Endothelial cell of umbilical vein (primary cell): ENCODE results near the gene MBNL2. TPM values are rescaled to one million over a fixed set of nuclear protein-coding genes. Genes with fewer than 3 reads are reported as not detected.

Experiments used
- BruUV-seq: library from RNA; stranded (reverse); fragments of 400-500 nt; replicated peaks from 2 replicates; lab custom pipeline; 2021; lab: Mats Ljungman, UMichigan
- CTCF ChIA-PET: fragments of 300-600, 350-600 bp; sonication (Branson Sonifier 250); formaldehyde crosslinking; loops from one replicate; lab custom pipeline; 2021; ENCODE audit warnings: antibody characterized with exemption, inconsistent platforms; lab: Charles Lee
- POLR2A ChIA-PET: fragments of 300-600, 350-600 bp; sonication (Branson Sonifier 250); formaldehyde crosslinking; loops from one replicate; lab custom pipeline; 2021; ENCODE audit warnings: antibody characterized with exemption, inconsistent platforms; lab: Charles Lee
- DNase-seq: peaks from one replicate; pipeline ENCODE4 v3.0.0-alpha.2; 2011; ENCODE audit warnings: low read depth, low spot score
- FAIRE-seq: peaks from 2 replicates; lab custom pipeline; 2011; peaks lifted over from hg19 to GRCh38; lab: Jason Lieb, UNC
- H2AFZ ChIP-seq: 2 replicates; pipeline ENCODE4 v1.6.0; 2012; ENCODE audit warnings: low read depth, low read length, control low read depth, inconsistent platforms
- H3K27ac ChIP-seq: 2 replicates; pipeline ENCODE4 v1.5.1; 2011; ENCODE audit warnings: low read depth, mild to moderate bottlenecking, control low read depth, low read length, moderate library complexity; ENCODE audit not compliant: insufficient read depth
- H3K27me3 ChIP-seq, 2 experiments: 2 replicates each; pipeline versions ENCODE4 v1.6.0 to v1.6.1; 2011; ENCODE audit warnings: low read length in 2 of 2, mixed read lengths in 1 of 2; ENCODE audit not compliant: control insufficient read depth in 2 of 2, insufficient read depth in 2 of 2
- H3K36me3 ChIP-seq, 2 experiments: 2 replicates in 1 of 2; 3 replicates in 1 of 2; pipeline ENCODE4 v1.5.1; 2011; ENCODE audit warnings: low read length in 2 of 2, mild to moderate bottlenecking in 1 of 2, moderate library complexity in 1 of 2; ENCODE audit not compliant: control insufficient read depth in 2 of 2, insufficient read depth in 2 of 2; ENCODE audit errors: extremely low read depth in 1 of 2
- H3K4me1 ChIP-seq: 3 replicates; pipeline ENCODE4 v1.5.1; 2011; ENCODE audit warnings: mild to moderate bottlenecking, low read length; ENCODE audit not compliant: control insufficient read depth, insufficient read depth; ENCODE audit errors: extremely low read depth
- H3K4me2 ChIP-seq: 2 replicates; pipeline ENCODE4 v1.6.1; 2011; ENCODE audit warnings: low read length, control low read depth, mixed read lengths; ENCODE audit not compliant: insufficient read depth
- H3K4me3 ChIP-seq, 3 experiments: fragments of 200-600 bp in 1 of 3; sonication (generic), shearing (Covaris generic) in 1 of 3; replicated peaks in 1 of 3; 2 replicates each; pipeline ENCODE4 v1.5.1; 2011 to 2016; ENCODE audit warnings: control low read depth in 3 of 3, low read length in 3 of 3, mild to moderate bottlenecking in 2 of 3, inconsistent platforms in 1 of 3, low read depth in 1 of 3, moderate library complexity in 1 of 3; ENCODE audit not compliant: insufficient read depth in 1 of 3
- H3K79me2 ChIP-seq: 2 replicates; pipeline ENCODE4 v1.6.0; 2012; ENCODE audit warnings: low read length, inconsistent platforms; ENCODE audit not compliant: control insufficient read depth, insufficient read depth
- H3K9ac ChIP-seq: replicated peaks from 2 replicates; pipeline ENCODE3; 2011; ENCODE audit warnings: low read length, control low read depth; ENCODE audit not compliant: insufficient read depth; ENCODE audit errors: extremely low read depth
- H3K9me1 ChIP-seq: replicated peaks from 3 replicates; pipeline ENCODE4 v1.6.0; 2011; ENCODE audit warnings: mild to moderate bottlenecking, low read length; ENCODE audit not compliant: control insufficient read depth, insufficient read depth; ENCODE audit errors: extremely low read depth
- H3K9me3 ChIP-seq: replicated peaks from 2 replicates; pipeline ENCODE4 v1.5.1; 2012; ENCODE audit warnings: low read length, inconsistent platforms; ENCODE audit not compliant: control insufficient read depth, insufficient read depth
- H4K20me1 ChIP-seq: replicated peaks from 2 replicates; pipeline ENCODE3; 2011; ENCODE audit warnings: mild to moderate bottlenecking, low read length; ENCODE audit not compliant: control insufficient read depth, insufficient read depth; ENCODE audit errors: extremely low read depth
- CTCF ChIP-seq, 2 donors: IDR thresholded peaks; 1 replicate in 1 of 2; 2 replicates in 1 of 2; pipeline ENCODE4 v1.5.1; 2011; ENCODE audit warnings: low read length in 2 of 2, mild to moderate bottlenecking in 2 of 2, moderate library complexity in 2 of 2, control low read depth in 1 of 2, inconsistent platforms in 1 of 2, low read depth in 1 of 2; ENCODE audit not compliant: insufficient read depth in 1 of 2; ENCODE audit errors: extremely low read depth in 1 of 2
- EZH2 ChIP-seq: IDR thresholded peaks from 2 replicates; pipeline ENCODE4 v1.6.1; 2012; ENCODE audit warnings: borderline replicate concordance, low read depth, mild to moderate bottlenecking, moderate library complexity, low read length, inconsistent platforms; ENCODE audit not compliant: severe bottlenecking
- FOS ChIP-seq: IDR thresholded peaks from 2 replicates; pipeline ENCODE4 v1.6.1; 2011; ENCODE audit warnings: mild to moderate bottlenecking, low read length, moderate library complexity, borderline replicate concordance; ENCODE audit not compliant: insufficient read depth
- GATA2 ChIP-seq: IDR thresholded peaks from 2 replicates; pipeline ENCODE4 v1.7.0; 2011; ENCODE audit warnings: low read depth, mild to moderate bottlenecking, moderate library complexity, mixed read lengths, low read length; ENCODE audit not compliant: insufficient read length, insufficient read depth
- JUN ChIP-seq: IDR thresholded peaks from 2 replicates; pipeline ENCODE4 v1.6.1; 2011; ENCODE audit warnings: borderline replicate concordance, low read depth; ENCODE audit not compliant: insufficient read length, insufficient read depth
- MAX ChIP-seq: IDR thresholded peaks from 2 replicates; pipeline ENCODE4 v1.6.1; 2011; ENCODE audit not compliant: insufficient read depth, insufficient read length
- MYC ChIP-seq: IDR thresholded peaks from one replicate; pipeline ENCODE4 v1.6.1; 2011; ENCODE audit warnings: mild to moderate bottlenecking, low read depth, low read length
- POLR2A ChIP-seq: IDR thresholded peaks from 2 replicates; pipeline ENCODE4 v1.6.1; 2012; ENCODE audit warnings: low read depth, mild to moderate bottlenecking, control low read depth, low read length
- POLR2AphosphoS5 ChIP-seq: IDR thresholded peaks from 2 replicates; pipeline ENCODE4 v1.6.1; 2012; ENCODE audit warnings: low read depth, mild to moderate bottlenecking, control low read depth, low read length, moderate library complexity; ENCODE audit not compliant: insufficient read depth
- dilution Hi-C: fragments of 300-500 bp; cut with MboI; formaldehyde crosslinking; loops from one replicate; pipeline ENCODE4 v1.15.0; 2019; ENCODE audit warnings: low sequenced_read_pairs; ENCODE audit not compliant: extremely low pct_ligation_motif_present
- intact Hi-C: fragments of 100-400 bp; cut with micrococcal nuclease; formaldehyde crosslinking; loops from one replicate; pipeline ENCODE4 v1.10.0; 2022
- polyA plus RNA-seq, 4 experiments: library from polyadenylated mRNA; depleted of rRNA in 3 of 4; stranded (reverse) in 3 of 4; unstranded in 1 of 4; fragments of >200 nt; gene quantifications; 2 replicates each; pipeline versions ENCODE4 v1.2.1 to v1.2.3, GENCODE V29; 2011 to 2012; ENCODE audit warnings: missing spikeins in 1 of 4
- total RNA-seq: library from RNA; stranded (reverse); gene quantifications from 2 replicates; pipeline ENCODE4 v1.2.3, GENCODE V29; 2021

MBNL2 gene
- total and polyA plus RNA-seq, 2 donors (not counting 3 experiments of a cell fraction or from before 2014, with no cell fraction given) = 32.9 to 76.5 TPM

- peak; percentile 53 for DNase-seq
- Histone ChIP-seq H3K9ac (no peak overlapping the region), H3K36me3 (no peaks in the 10 kb centered on the region)
Measured at GRCh38 chr13:97250560-97250959, 28.4 kb downstream of the MBNL2 start.

More at GRCh38 chr13:97250560-97250959, 28.4 kb downstream of the MBNL2 start:
- Histone ChIP-seq H3K4me1 (peaks cover 63% of the 10 kb centered on the region), H3K9me3 (no peaks in the 10 kb centered on the region), H3K27me3 (no peaks in the 10 kb centered on the region), H3K4me3 (no peak overlapping the region), H3K27ac (peak overlapping the region; percentile 22), H2AFZ (no peak overlapping the region), H3K79me2 (peaks cover 81% of the 10 kb centered on the region), H4K20me1 (no peaks in the 10 kb centered on the region), H3K9me1 (no peaks in the 10 kb centered on the region), H3K4me2 (peak overlapping the region; percentile 13)
- POLR2A ChIA-PET = interaction anchor here (0.7 to 1.1 kb wide), 3 partner anchors 9 to 22 kb away, joined by 3 to 4 read pairs (median 3); no protein-coding TSS in a partner anchor
- CTCF ChIA-PET = interaction anchor here (0.7 to 2.2 kb wide), 17 partner anchors 9 to 232 kb away, joined by 3 to 16 read pairs (median 5); partner anchors contain the start of gene MBNL2
- BruUV-seq = no TSS peak
- FAIRE-seq = peak; percentile 18
- intact Hi-C loops (no loop called here), dilution Hi-C loops (no loop called here)
- TF ChIP-seq CTCF (IDR thresholded peaks at IDR 0.05; ENCODE audit: extremely low read depth in 1 of 2, insufficient read depth in 1 of 2, low read depth in 1 of 2, low read length in 2 of 2) (no peak), GATA2 (no peak), POLR2A (no peak), POLR2AphosphoS5 (no peak), MAX (no peak), JUN (no peak), EZH2 (no peak), FOS (no peak), MYC (no peak)
